Stimulated activated CD4-positive, alpha-beta T cell treated with anti-CD3 and anti-CD28 coated beads, Interleukin-2, amount 100 ng/mL, for 4 hours (primary cell): Measurements from ENCODE around the gene AQP3.
"Not testable (repeated sequence)": the region's sequence is repeated elsewhere in the genome, so short reads cannot be mapped to it uniquely, and the experiment has no call there.

Experiments
- DNase-seq: peaks from one replicate; pipeline ENCODE4 v3.0.0-alpha.2; 2020; ENCODE audit warnings: low read depth

Gene AQP3

GRCh38 chr9:33414268-33414667 is 33.1 kb downstream of the AQP3 start:
- DNase-seq, result no peak

DNA sequence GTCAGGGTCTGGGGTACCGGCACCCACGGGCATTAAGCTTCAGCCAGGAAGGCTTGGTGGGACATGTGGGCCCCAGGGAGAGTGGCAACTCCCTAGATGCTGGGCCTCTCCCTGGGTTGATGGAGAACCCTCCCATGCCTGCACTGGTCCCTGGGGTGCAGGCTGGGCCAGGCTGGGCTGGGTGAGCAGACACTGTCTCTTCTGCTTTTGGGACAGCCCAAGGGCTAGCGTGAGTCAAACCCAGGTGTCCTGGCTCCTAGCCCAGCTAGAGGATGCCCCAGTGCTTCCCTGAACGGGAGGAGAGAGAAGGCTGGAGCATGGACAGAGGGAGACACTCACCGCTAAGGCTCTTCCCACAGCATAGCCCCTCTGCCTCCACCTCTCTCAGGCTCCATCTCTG is 39.3 kb downstream of the AQP3 start:
- no peak for DNase-seq

GRCh38 chr9:33407061-33407460 is 40.3 kb downstream of the AQP3 start:
- no peak for DNase-seq

GRCh38 chr9:33404788-33405362 is 42.5 kb downstream of the AQP3 start:
- DNase-seq, result no peak

- no peak for DNase-seq
These were observed 43.2 kb downstream of the AQP3 start for GRCh38 chr9:33403941-33404787.

DNA sequence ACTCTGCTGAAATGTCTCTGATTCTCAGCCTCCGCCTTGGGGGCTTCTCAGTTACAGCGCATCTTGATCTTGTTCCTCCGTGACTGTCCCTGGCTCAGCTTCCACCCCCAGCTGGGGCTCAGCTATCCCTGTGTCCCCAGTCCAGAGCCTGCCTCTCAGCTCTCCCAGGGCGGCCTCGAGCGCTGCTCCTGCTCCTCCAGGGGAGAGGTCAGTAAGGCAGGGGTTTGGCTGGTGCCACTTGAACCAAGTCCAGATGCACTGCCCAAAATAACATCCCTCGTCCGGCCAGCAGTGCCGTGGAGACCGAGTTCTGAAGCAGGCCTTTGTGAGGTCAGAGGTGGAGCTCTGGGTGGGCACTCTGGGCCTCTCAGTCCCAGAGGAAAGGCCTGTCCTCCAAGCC is 45.0 kb downstream of the AQP3 start, which contains the start of gene AQP7:
TSS of gene AQP7 (minus strand) at position 198 of the 400 bp plus-strand sequence. CDS start 1,306 bp downstream, outside the sequence.
- not testable (repeated sequence) for DNase-seq

GRCh38 chr9:33401809-33402208 is 45.6 kb downstream of the AQP3 start:
- DNase-seq, result not testable (repeated sequence)

DNA sequence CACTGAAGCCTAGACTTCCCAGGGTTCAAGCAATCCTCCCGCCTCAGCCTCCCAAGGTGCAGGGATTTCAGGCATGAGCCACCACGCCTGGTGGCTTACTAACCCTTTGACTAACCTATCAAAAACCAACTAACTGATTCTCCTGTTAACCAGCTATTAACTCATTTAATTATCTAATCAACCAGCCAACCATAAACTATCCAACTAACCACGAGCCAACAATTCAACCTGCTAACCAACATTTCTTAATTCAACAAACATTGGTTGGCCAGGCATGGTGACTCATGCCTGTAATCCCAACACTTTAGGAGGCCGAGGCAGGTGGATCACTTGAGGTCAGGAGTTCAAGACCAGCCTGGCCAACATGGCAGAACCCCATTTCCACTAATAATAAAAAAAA is 48.3 kb downstream of the AQP3 start:
- DNase-seq, result not testable (repeated sequence)

GRCh38 chr9:33397801-33398200 is 49.6 kb downstream of the AQP3 start:
- DNase-seq, result not testable (repeated sequence)

DNA sequence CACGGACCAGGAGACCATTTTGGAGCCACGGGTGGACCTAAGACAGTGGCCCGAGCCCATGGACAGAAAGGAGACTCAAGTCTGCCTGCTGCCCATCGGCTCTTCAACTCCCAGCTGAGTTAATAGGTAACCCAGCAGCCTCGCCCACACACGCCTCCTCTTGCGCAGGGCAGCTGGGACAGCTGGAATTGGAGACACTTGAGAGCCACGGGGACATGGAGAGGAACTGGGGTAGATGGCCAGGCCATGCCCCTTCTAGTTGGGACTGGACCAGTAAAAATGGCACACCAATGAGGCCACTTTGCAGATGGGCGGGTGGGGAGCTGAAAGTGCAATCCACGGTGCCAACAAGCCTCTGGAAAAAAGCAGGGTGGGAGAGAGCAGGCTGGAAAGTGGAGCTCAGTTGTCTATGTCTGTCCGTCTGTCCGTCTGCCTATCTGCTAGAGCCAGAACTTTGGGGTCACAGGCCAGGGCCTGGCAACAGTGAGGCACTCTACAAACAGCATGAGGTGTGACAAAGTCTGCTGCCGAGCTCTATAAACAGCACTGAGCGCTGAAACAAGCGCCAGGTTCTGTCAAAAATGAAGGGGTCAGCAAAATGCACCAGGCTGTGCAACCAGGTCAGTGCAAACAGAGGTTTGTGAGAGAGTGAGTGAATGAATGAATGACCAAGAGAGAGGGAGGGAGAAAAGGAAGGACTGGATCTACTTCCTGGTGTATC is 52.1 kb downstream of the AQP3 start:
- DNase-seq, result not testable (repeated sequence)

DNA sequence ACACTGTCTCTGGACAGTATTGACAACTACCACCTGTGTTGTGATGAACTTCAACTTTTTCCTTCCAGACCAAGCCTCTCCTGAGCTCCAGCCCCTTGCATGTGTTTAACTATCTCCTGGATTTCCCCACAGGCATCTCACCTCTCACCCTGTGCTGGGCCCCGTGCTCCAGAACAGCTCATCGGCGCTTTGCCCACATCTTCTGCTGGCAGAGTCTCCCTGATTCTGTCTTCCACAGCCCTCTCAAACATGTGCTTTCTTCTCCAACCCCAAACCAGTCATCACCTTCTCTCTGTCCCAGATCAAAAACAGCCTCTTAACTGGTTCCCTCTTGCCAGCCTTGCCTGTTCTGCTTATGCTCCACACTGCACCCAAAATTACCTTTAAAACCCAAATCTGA is 53.4 kb downstream of the AQP3 start:
- not testable (repeated sequence) for DNase-seq

- no peak for DNase-seq
These were observed 53.8 kb downstream of the AQP3 start for GRCh38 chr9:33393581-33393980.

DNA sequence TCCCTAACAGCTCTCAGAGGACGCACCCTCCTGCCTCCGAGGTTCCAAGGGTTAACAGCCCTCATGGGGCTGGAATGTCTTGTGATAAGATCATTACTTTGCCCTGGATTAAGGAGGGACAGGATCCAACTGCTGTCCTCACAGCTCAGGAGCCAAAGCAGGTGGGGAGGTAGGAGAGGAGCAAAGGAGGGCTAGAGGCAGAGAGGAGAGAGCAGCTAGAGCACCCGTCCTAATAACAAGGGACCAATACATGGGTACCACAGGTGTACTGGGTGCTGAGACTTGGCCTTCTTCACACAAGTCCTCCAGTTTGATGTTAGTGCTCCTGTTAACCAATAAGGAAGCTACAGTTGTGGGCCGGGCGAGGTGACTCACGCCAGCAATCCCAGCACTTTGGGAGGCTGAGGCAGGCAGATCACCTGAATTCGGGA is 54.8 kb downstream of the AQP3 start:
- DNase-seq, result not testable (repeated sequence)
